Measurements from ENCODE around the gene TSPO. TPM values are rescaled to one million over a fixed set of nuclear protein-coding genes. Genes with fewer than 3 reads are reported as not detected.
A peak's percentile ranks its signal among the peaks of the same experiment; 100 is the strongest.

The TSPO gene
- total and polyA plus RNA-seq, 2 of the 8 experiments (the other 6 are each of a cell fraction or from before 2014, with no cell fraction given) = 19.9 to 51.5 TPM

DNA sequence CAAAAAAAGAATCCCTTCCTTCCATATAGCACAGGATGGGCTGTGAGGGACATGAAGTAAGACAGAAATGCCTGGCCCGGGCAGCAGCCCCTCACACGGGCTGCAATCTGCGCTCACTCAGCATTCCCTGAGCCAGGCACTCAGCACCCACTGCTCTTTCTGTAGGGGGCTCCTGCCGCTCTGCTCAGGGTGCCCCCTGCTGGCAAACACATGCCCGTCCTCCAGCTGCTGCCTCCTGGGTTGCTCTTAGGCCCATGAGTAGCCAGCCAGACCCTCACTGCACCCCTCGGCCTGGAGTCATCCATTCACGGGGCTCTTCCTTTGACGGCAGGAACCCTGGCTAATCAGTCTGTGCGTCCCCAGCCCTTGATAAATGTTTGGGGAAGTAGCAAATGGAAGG lies 15.1 kb upstream of the TSPO start:
- ChIA-PET CTCF (ENCODE audit: partially characterized antibody) (interaction anchor here (1.0 to 2.6 kb wide), 6 partner anchors 9 to 46 kb away, joined by 3 to 10 read pairs (median 4); no protein-coding TSS in a partner anchor), POLR2A (ENCODE audit: partially characterized antibody) (interaction anchor here (1.6 kb wide), 1 partner anchor 9 kb away, joined by 3 read pairs; no protein-coding TSS in a partner anchor)
- no peaks in the 10 kb centered on the region for H3K23me2 ChIP-seq (ENCODE audit: low read depth, low read length)
- peaks cover 0 to 9% of the 10 kb centered on the region in 2 experiments for H4K20me1 ChIP-seq (replicated peaks in 1 of 2; ENCODE audit: control insufficient read depth in 1 of 2, insufficient read depth in 2 of 2, low read length in 2 of 2)
- H3K36me3 ChIP-seq (ENCODE audit: control insufficient read depth in 2 of 4, insufficient read depth in 4 of 4, low read length in 3 of 4) = peaks cover 6 to 71% (median 26%) of the 10 kb centered on the region in 4 experiments; a peak in 6 of 8 replicates
- no peak overlapping the region for H3K4me2 ChIP-seq (ENCODE audit: insufficient read depth in 1 of 2, low read depth in 2 of 2, low read length in 2 of 2)
- H4K8ac ChIP-seq (ENCODE audit: extremely low read depth, insufficient read depth, low read length) = no peak overlapping the region
- no peak overlapping the region for H3K4ac ChIP-seq (replicated peaks; ENCODE audit: insufficient read length, low read depth, low read length)
- H2BK15ac ChIP-seq (ENCODE audit: low read length) = no peak overlapping the region
- H3K79me1 ChIP-seq (ENCODE audit: low read depth, low read length) = peaks cover 5% of the 10 kb centered on the region
- H3K23ac ChIP-seq (ENCODE audit: insufficient read length) = no peak overlapping the region
- no peaks in the 10 kb centered on the region for H3K9me3 ChIP-seq (ENCODE audit: insufficient read depth in 2 of 2, low read depth in 1 of 2, low read length in 1 of 2)
- H3K79me2 ChIP-seq (ENCODE audit: control insufficient read depth in 1 of 2, insufficient read depth in 2 of 2, low read length in 2 of 2) = 0 out of 4 replicates have a peak, but pooled peaks cover 0 to 3% of the 10 kb centered on the region in 2 experiments
- no peak overlapping the region for H3K9ac ChIP-seq (replicated peaks in 1 of 4; ENCODE audit: extremely low read depth in 1 of 4, low read depth in 3 of 4, low read length in 3 of 4)
- H3K4me3 ChIP-seq (ENCODE audit: extremely low read depth in 1 of 4, insufficient read depth in 2 of 4, low read depth in 3 of 4, low read length in 4 of 4) = no peak overlapping the region
- WGBS, 2 experiments (ENCODE audit: extremely low coverage in 1 of 2, insufficient coverage in 1 of 2, insufficient read length in 1 of 2, insufficient replicate concordance in 2 of 2, low coverage in 1 of 2, low lambda C conversion rate in 2 of 2, missing lambda C conversion rate in 1 of 2) = 83% methylated on average over 9 of the region's 9 CpGs; no CpG with 5 or more reads in 1 of the 2 experiments
- DNase-seq (ENCODE audit: low read depth in 1 of 2, low spot score in 2 of 2) (peak in 1 of 2 experiments; percentile 56), FAIRE-seq (no peak)
- H3K27ac ChIP-seq (ENCODE audit: low read depth, low read length) = no peak overlapping the region
- no peak overlapping the region for H4K91ac ChIP-seq (replicated peaks; ENCODE audit: insufficient read length, low read length)
- H2BK120ac ChIP-seq (replicated peaks; ENCODE audit: low read depth, low read length) = no peak overlapping the region
- H3K18ac ChIP-seq (ENCODE audit: extremely low read depth, low read length) = no peak overlapping the region
- H2AFZ ChIP-seq (ENCODE audit: low read length) = no peak overlapping the region
- no peaks in the 10 kb centered on the region for H3K4me1 ChIP-seq (replicated peaks in 1 of 4; ENCODE audit: control insufficient read depth in 3 of 4, insufficient read depth in 4 of 4, low read length in 3 of 4)
- no peak overlapping the region for H2BK5ac ChIP-seq (ENCODE audit: low read depth, low read length)
- no peak overlapping the region for H3K14ac ChIP-seq (ENCODE audit: insufficient read length)
- no peak overlapping the region for H2BK20ac ChIP-seq (ENCODE audit: low read length)
- no peak overlapping the region for H4K5ac ChIP-seq (ENCODE audit: insufficient read length, low read depth, low read length)
- H3K27me3 ChIP-seq (replicated peaks in 1 of 4; ENCODE audit: control insufficient read depth in 3 of 4, extremely low read depth in 1 of 4, insufficient read depth in 3 of 4, low read length in 3 of 4) = no peaks in the 10 kb centered on the region
- H3K56ac ChIP-seq (replicated peaks; ENCODE audit: insufficient read length, low read depth, low read length) = no peak overlapping the region
- no peak overlapping the region for H2BK12ac ChIP-seq (ENCODE audit: low read depth, low read length)
- no peak overlapping the region for H2AK5ac ChIP-seq (ENCODE audit: low read depth, low read length)
- no peak for TF ChIP-seq SP4 (IDR thresholded peaks at IDR 0.05; ENCODE audit: low read length)
- no peak for TF ChIP-seq SIN3A (conservative IDR thresholded peaks at IDR 0.05 in 1 of 2, IDR thresholded peaks at IDR 0.05 in 1 of 2; ENCODE audit: low read depth in 1 of 2, low read length in 2 of 2)
- TF ChIP-seq RAD21 (IDR thresholded peaks at IDR 0.05 in 1 of 2, conservative IDR thresholded peaks at IDR 0.05 in 1 of 2; ENCODE audit: low read depth in 2 of 2, low read length in 2 of 2) = peak; percentile 48 to 64
- no peak for TF ChIP-seq POLR2A (IDR thresholded peaks at IDR 0.05; ENCODE audit: control extremely low read depth in 1 of 2, low read depth in 2 of 2, low read length in 2 of 2)
- no peak for TF ChIP-seq CBX5 (IDR thresholded peaks at IDR 0.05; ENCODE audit: low read depth, low read length)
- TF ChIP-seq SAP30 (IDR thresholded peaks at IDR 0.05; ENCODE audit: insufficient read depth, insufficient replicate concordance, low read length) = no peak
- TF ChIP-seq TBP (IDR thresholded peaks at IDR 0.05; ENCODE audit: low read depth, low read length) = no peak
- TF ChIP-seq CTCF (IDR thresholded peaks at IDR 0.05; ENCODE audit: control extremely low read depth in 1 of 3, insufficient read depth in 1 of 3, low read depth in 1 of 3, low read length in 3 of 3) = peak; percentile 65 to 73 (median 72)
- TF ChIP-seq EGR1 (IDR thresholded peaks at IDR 0.05; ENCODE audit: borderline replicate concordance, low read depth, low read length) = no peak
- no peak for TF ChIP-seq RFX5 (IDR thresholded peaks at IDR 0.05; ENCODE audit: borderline replicate concordance, low read depth, low read length)

Measured in H1 (cell line).